Stimulated activated CD8-positive, alpha-beta memory T cell treated with anti-CD3 and anti-CD28 coated beads, Interleukin-12 subunit alpha, Interleukin-12 subunit beta, amount 100 ng/mL, for 4 hours (primary cell): ENCODE results near the gene TNFAIP6.
"Not testable (repeated sequence)": the region's sequence is repeated elsewhere in the genome, so short reads cannot be mapped to it uniquely, and the experiment has no call there.

Source experiments
- DNase-seq: peaks from one replicate; pipeline ENCODE4 v3.0.0-alpha.2; 2020; ENCODE audit warnings: low read depth

Gene TNFAIP6, protein sequence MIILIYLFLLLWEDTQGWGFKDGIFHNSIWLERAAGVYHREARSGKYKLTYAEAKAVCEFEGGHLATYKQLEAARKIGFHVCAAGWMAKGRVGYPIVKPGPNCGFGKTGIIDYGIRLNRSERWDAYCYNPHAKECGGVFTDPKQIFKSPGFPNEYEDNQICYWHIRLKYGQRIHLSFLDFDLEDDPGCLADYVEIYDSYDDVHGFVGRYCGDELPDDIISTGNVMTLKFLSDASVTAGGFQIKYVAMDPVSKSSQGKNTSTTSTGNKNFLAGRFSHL

GRCh38 chr2:151357359-151357758 is at the start of gene TNFAIP6:
Gene TNFAIP6, plus strand, starts transcription at chr2:151357592. Its CDS starts 75 bp downstream, at chr2:151357667.
- no peak for DNase-seq

GRCh38 chr2:151310313-151310712 is 47.1 kb upstream of the TNFAIP6 start:
- DNase-seq = not testable (repeated sequence)

- DNase-seq = not testable (repeated sequence)
These were observed 45.0 kb upstream of the TNFAIP6 start for GRCh38 chr2:151312440-151312839.

DNA sequence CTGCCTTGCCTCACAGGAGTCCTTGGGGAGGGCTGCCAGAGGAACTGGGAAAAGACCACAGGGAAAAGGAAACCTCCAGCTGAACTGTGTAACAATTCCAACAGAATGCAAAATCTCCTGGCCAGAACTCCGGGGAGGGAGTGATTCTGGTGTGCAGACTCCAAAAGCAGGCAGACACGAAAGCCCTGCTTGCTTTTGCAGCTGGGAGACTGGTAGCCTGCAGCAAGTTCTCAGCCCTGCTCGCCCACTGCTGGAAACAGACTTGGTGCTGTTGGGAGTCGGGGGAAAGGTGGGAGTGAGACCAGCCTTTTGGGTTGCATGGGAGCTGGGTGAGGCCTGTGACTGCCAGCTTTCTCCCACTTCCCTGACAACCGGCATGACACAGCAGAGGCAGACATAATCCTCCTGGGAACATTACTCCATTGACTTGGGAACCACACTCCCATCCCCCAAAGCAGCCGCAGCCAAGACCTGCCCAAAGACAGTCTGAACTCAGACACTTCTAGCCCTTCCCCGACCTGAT is 42.0 kb upstream of the TNFAIP6 start:
- DNase-seq = no peak

- DNase-seq = no peak
These were observed 31.8 kb upstream of the TNFAIP6 start for GRCh38 chr2:151325581-151326095.

- no peak for DNase-seq
These were observed 30.8 kb upstream of the TNFAIP6 start for GRCh38 chr2:151326554-151326953.

DNA sequence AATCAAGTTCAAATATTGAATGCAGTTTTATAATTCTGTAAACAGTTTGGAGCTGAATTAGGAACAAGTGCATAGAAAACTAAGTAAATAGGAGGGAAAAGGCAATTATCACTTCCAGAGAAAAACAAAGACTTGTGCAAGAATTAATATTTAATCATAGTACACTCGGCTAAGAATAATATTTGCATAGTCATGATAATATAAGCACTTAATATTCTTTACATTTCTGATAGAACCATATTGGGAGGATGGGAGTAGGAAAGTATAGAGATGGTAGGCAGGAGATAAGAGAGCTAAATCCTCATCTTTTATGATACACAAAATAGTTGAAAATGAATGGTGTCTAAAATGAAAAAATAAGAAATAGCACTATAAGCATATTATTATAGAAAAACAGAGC is 27.4 kb upstream of the TNFAIP6 start:
- DNase-seq = no peak

GRCh38 chr2:151333083-151333482 is 24.3 kb upstream of the TNFAIP6 start:
- no peak for DNase-seq

GRCh38 chr2:151334082-151334815 is 23.1 kb upstream of the TNFAIP6 start:
- DNase-seq = no peak

DNA sequence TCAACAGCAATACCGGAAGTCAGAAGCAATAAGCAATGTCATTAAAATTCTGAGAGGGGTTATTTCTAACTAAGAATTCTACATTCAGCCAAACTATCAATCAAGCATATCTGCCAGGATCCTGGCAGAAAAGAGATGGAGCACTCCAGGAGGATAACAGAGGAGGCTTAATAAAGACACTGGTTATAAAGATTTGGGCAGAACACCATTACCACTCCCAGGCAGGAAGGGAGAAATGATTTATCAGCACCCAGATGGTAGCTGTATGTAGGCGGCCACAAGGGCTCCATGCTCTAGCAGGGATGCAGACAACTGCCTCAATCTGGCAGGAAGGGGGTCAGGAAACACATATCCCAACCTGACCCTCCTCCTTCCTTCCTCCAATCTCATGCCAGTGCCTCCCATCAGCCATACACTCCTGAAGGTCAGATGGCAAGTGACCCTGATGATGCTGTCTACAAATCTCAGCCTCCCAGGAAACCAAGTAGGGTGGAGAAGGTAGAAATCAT is 20.5 kb upstream of the TNFAIP6 start:
- DNase-seq = no peak

GRCh38 chr2:151337643-151338042 is 19.7 kb upstream of the TNFAIP6 start:
- DNase-seq = no peak

GRCh38 chr2:151338115-151338514 is 19.3 kb upstream of the TNFAIP6 start:
- no peak for DNase-seq

GRCh38 chr2:151343073-151343472 is 14.3 kb upstream of the TNFAIP6 start:
- DNase-seq = no peak

DNA sequence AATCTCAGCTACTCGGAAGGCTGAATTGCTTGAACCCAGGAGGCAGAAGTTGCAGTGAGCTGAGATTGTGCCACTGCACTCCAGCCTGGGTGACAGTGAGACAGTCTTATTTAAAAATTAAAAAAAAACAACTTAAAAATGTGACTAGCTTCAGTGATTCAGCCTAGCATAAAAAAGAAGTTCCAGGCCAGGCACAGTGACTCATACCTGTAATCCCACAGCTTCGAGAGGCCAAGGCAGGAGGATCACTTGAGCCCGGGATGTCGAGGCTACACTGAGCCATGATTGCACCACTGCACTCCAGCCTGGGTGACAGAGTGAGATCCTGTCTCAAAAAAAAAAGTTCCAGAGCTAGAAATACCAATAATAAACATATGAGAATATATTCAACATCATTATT is 13.2 kb upstream of the TNFAIP6 start:
- not testable (repeated sequence) for DNase-seq

- no peak for DNase-seq
These were observed 12.5 kb upstream of the TNFAIP6 start for GRCh38 chr2:151344906-151345305.

DNA sequence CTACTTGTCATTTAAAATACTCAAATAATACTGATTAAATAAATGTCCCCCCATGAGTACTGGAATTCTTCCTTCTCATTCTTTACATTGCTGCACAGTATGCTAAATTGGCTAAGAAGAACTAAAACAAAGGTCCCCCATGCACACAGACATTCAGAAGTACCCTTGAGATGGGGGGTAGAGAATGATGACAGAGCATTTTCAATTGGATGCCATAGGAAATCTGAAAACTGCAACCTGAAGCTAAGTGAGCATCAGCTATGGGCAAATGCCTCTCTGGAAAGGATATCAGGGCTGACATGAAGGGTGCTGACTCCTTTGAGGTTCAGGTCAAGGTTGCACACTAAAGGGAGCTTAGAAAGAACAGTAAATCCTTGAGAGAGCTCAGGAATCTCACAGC is 10.1 kb upstream of the TNFAIP6 start:
- no peak for DNase-seq

- DNase-seq = no peak
These were observed 9.5 kb upstream of the TNFAIP6 start for GRCh38 chr2:151347906-151348305.

- DNase-seq = no peak
These were observed 6.7 kb upstream of the TNFAIP6 start for GRCh38 chr2:151350579-151351195.

- DNase-seq = no peak
These were observed 3.4 kb upstream of the TNFAIP6 start for GRCh38 chr2:151353995-151354394.

- no peak for DNase-seq
These were observed 2.6 kb upstream of the TNFAIP6 start for GRCh38 chr2:151354807-151355206.

DNA sequence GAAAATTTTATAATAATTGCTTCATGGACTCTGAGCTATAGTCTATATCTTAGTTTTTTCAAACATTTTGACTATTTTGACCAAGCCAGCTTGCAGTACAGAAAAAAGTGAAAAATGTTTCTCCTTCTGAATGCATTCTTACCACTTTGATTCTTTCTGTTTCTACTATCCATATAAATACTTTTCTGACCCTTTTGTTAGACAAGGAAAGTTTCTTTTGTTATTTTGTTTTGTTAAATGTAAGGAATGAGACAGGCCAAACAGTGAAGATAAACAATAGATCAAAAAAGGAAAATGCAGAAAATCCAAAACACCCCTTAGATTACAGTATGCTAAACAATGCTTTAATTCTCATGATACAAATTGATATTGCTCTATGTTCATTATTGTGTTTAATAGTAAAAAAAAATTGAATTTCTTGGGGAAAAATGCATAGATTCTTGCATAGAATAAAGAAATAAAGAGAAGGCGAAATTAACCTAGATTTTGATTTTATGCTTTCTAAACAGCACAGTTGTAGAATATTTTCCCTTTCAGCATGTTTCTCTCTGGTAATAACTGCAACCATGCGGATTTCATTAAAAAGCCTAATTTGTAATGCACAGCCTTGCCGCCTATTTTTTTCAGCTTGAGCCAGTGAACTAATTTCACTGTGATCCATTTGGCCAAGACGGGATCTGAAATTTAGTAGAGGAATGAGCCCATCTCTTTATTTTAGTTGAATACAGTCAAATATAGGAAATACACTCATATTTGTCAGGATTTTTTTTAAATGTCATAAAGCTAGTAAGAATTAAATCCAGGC is 976 bp downstream of the TNFAIP6 start:
- DNase-seq = no peak
